ENCODE data around the gene UQCC3. TPM values are rescaled to one million over a fixed set of nuclear protein-coding genes. Genes with fewer than 3 reads are reported as not detected.

Gene UQCC3
- polyA plus RNA-seq, 1 of the 3 experiments (the other 2 are of a cell fraction): 24.8 TPM

GRCh38 chr11:62708392-62708791 lies 36.9 kb downstream of the UQCC3 start:
- H3K27me3 ChIP-seq (ENCODE audit: insufficient read depth): no peaks in the 10 kb centered on the region
- ChIA-PET POLR2A (interaction anchor here (0.5 to 4.0 kb wide), 7 partner anchors 17 to 131 kb away, joined by 3 to 24 read pairs (median 5); partner anchors contain the start of genes C11orf98, CSKMT, HNRNPUL2 and LBHD1), CTCF (interaction anchor here (0.6 to 6.6 kb wide), 6 partner anchors 14 to 176 kb away, joined by 3 to 48 read pairs (median 3); partner anchors contain the start of gene HNRNPUL2)
- peak overlapping the region; percentile 81 for H3K4me2 ChIP-seq
- H2AFZ ChIP-seq (ENCODE audit: low read depth): no peak overlapping the region
- H4K20me1 ChIP-seq (ENCODE audit: insufficient read depth): no peaks in the 10 kb centered on the region
- WGBS (ENCODE audit: low lambda C conversion rate): 95% methylated on average over 5 of the region's 5 CpGs
- peaks cover 22 to 45% of the 10 kb centered on the region in 2 experiments; a peak in 3 of 4 replicates for H3K4me1 ChIP-seq (ENCODE audit: control insufficient read depth in 1 of 2, insufficient read depth in 2 of 2, low read depth in 1 of 2, low read length in 1 of 2)
- no peaks in the 10 kb centered on the region for H3K9me3 ChIP-seq
- H3K4me3 ChIP-seq (ENCODE audit: low read depth in 2 of 2, low read length in 1 of 2): peak overlapping the region in 1 of 2 experiments; percentile 48; a peak in 2 of 4 replicates
- peaks cover 12% of the 10 kb centered on the region; the same call in 1 of the 2 replicates for H3K79me2 ChIP-seq (ENCODE audit: insufficient read depth)
- TF ChIP-seq MXI1 (IDR thresholded peaks at IDR 0.05; ENCODE audit: low read depth, low read length) (no peak), ZBTB33 (IDR thresholded peaks at IDR 0.05; ENCODE audit: borderline replicate concordance, low read depth) (no peak), MAX (IDR thresholded peaks at IDR 0.05; ENCODE audit: low read depth) (no peak), JUND (IDR thresholded peaks at IDR 0.05) (no peak), FOSL2 (IDR thresholded peaks at IDR 0.05; ENCODE audit: borderline replicate concordance, low read depth) (no peak), TAF1 (IDR thresholded peaks at IDR 0.05; ENCODE audit: borderline replicate concordance, low read depth, low read length) (no peak), RFX5 (IDR thresholded peaks at IDR 0.05; ENCODE audit: low read length) (no peak), GABPA (IDR thresholded peaks at IDR 0.05; ENCODE audit: low read depth) (no peak)
- peaks cover 49% of the 10 kb centered on the region for H3F3A ChIP-seq (replicated peaks; ENCODE audit: insufficient read depth)
- no peak for DNase-seq
- no peak overlapping the region for H3K9ac ChIP-seq
- peak overlapping the region; percentile 85 to 87; a peak in 2 of 4 replicates for H3K27ac ChIP-seq (ENCODE audit: low read depth in 2 of 2, low read length in 1 of 2)
- no peaks in the 10 kb centered on the region for H3K9me2 ChIP-seq
- H3K36me3 ChIP-seq (replicated peaks in 1 of 2; ENCODE audit: control insufficient read depth in 1 of 2, insufficient read depth in 2 of 2, low read length in 1 of 2): peaks cover 28 to 32% of the 10 kb centered on the region in 2 experiments

- 54% methylated on average over 7 of the region's 7 CpGs for WGBS (ENCODE audit: low lambda C conversion rate)
- H3K36me3 ChIP-seq (replicated peaks in 1 of 2; ENCODE audit: control insufficient read depth in 1 of 2, insufficient read depth in 2 of 2, low read length in 1 of 2): peaks cover 31 to 36% of the 10 kb centered on the region in 2 experiments
Observed at GRCh38 chr11:62708793-62709192, 37.3 kb downstream of the UQCC3 start.

More at GRCh38 chr11:62708793-62709192, 37.3 kb downstream of the UQCC3 start:
- ChIA-PET POLR2A (interaction anchor here (0.6 to 4.0 kb wide), 10 partner anchors 17 to 181 kb away, joined by 3 to 24 read pairs (median 4); partner anchors contain the start of genes C11orf98, CSKMT, HNRNPUL2 and LBHD1), CTCF (interaction anchor here (0.6 to 6.6 kb wide), 5 partner anchors 14 to 176 kb away, joined by 3 to 48 read pairs (median 3); partner anchors contain the start of gene HNRNPUL2)
- no peak for DNase-seq
- TF ChIP-seq EZH2phosphoT487 (IDR thresholded peaks at IDR 0.05; ENCODE audit: borderline replicate concordance, low read depth) (no peak), NFIC (IDR thresholded peaks at IDR 0.05; ENCODE audit: borderline replicate concordance) (no peak), TCF12 (IDR thresholded peaks at IDR 0.05) (no peak), ELF1 (IDR thresholded peaks at IDR 0.05) (no peak), FOXM1 (IDR thresholded peaks at IDR 0.05; ENCODE audit: low read depth) (no peak), MEF2A (IDR thresholded peaks at IDR 0.05; ENCODE audit: borderline replicate concordance, low read depth) (no peak), GABPA (IDR thresholded peaks at IDR 0.05; ENCODE audit: low read depth) (no peak), RAD21 (IDR thresholded peaks at IDR 0.05; ENCODE audit: low read length) (no peak), IRF3 (IDR thresholded peaks at IDR 0.05; ENCODE audit: low read depth, low read length) (no peak), FOXJ3 (CRISPR knock-in tag; IDR thresholded peaks at IDR 0.05) (no peak), SIN3A (IDR thresholded peaks at IDR 0.05; ENCODE audit: borderline replicate concordance, low read depth, low read length) (no peak), REST (IDR thresholded peaks at IDR 0.05; ENCODE audit: low read depth, low read length) (no peak)
- peak overlapping the region; percentile 70 for H3K9ac ChIP-seq
- 0 out of 2 replicates have a peak overlapping the region, but pooled peaks have one; percentile 13 for H2AFZ ChIP-seq (ENCODE audit: low read depth)
- peaks cover 12% of the 10 kb centered on the region; the same call in 1 of the 2 replicates for H3K79me2 ChIP-seq (ENCODE audit: insufficient read depth)
- peaks cover 50% of the 10 kb centered on the region for H3F3A ChIP-seq (replicated peaks; ENCODE audit: insufficient read depth)
- H3K4me3 ChIP-seq (ENCODE audit: low read depth in 2 of 2, low read length in 1 of 2): peak overlapping the region; percentile 48 to 59
- no peaks in the 10 kb centered on the region for H3K9me2 ChIP-seq
- H3K27me3 ChIP-seq (ENCODE audit: insufficient read depth): no peaks in the 10 kb centered on the region
- peak overlapping the region; percentile 85 to 87 for H3K27ac ChIP-seq (ENCODE audit: low read depth in 2 of 2, low read length in 1 of 2)
- H4K20me1 ChIP-seq (ENCODE audit: insufficient read depth): no peaks in the 10 kb centered on the region
- H3K4me2 ChIP-seq: peak overlapping the region; percentile 81
- H3K4me1 ChIP-seq (ENCODE audit: control insufficient read depth in 1 of 2, insufficient read depth in 2 of 2, low read depth in 1 of 2, low read length in 1 of 2): peaks cover 22 to 45% of the 10 kb centered on the region in 2 experiments; a peak in 3 of 4 replicates
- H3K9me3 ChIP-seq: no peaks in the 10 kb centered on the region

All from SK-N-SH (cell line).